Inflammatory macrophage treated with lipopolysaccharide for 4 hours (primary cell): ENCODE results near the gene RBPJL.
A peak's percentile ranks its signal among the peaks of the same experiment; 100 is the strongest.
"Not testable (repeated sequence)": the region's sequence is repeated elsewhere in the genome, so short reads cannot be mapped to it uniquely, and the experiment has no call there.

Experiments used
- DNase-seq: peaks from one replicate; pipeline ENCODE4 v3.0.0-alpha.2; 2020

RBPJL gene

GRCh38 chr20:45344168-45344860 is 37.7 kb downstream of the RBPJL start:
- DNase-seq = peak; percentile 85

GRCh38 chr20:45345104-45345936 is 38.7 kb downstream of the RBPJL start:
- DNase-seq = no peak

- no peak for DNase-seq
Measured at GRCh38 chr20:45346291-45346718, 39.7 kb downstream of the RBPJL start.

- no peak for DNase-seq
Measured at GRCh38 chr20:45346851-45347250, 40.2 kb downstream of the RBPJL start.

GRCh38 chr20:45347297-45347935 is 40.8 kb downstream of the RBPJL start:
- DNase-seq = no peak

GRCh38 chr20:45347936-45348778 is 41.5 kb downstream of the RBPJL start, which contains the start of gene SDC4:
Gene SDC4 (minus strand): TSS chr20:45348424. CDS start chr20:45348384, 40 bp downstream.
- peak; percentile 83 for DNase-seq

GRCh38 chr20:45350217-45350616 is 43.6 kb downstream of the RBPJL start:
- no peak for DNase-seq

GRCh38 chr20:45350795-45351194 is 44.2 kb downstream of the RBPJL start:
- DNase-seq = not testable (repeated sequence)

GRCh38 chr20:45352729-45353128 is 46.1 kb downstream of the RBPJL start:
- DNase-seq = no peak

GRCh38 chr20:45353746-45354145 is 47.1 kb downstream of the RBPJL start:
- DNase-seq = no peak

- DNase-seq = no peak
Measured at GRCh38 chr20:45354423-45355208, 48.0 kb downstream of the RBPJL start.

GRCh38 chr20:45355209-45356084 is 48.8 kb downstream of the RBPJL start:
- peak; percentile 84 for DNase-seq

- DNase-seq = peak; percentile 87
Measured at GRCh38 chr20:45358282-45359068, 51.8 kb downstream of the RBPJL start.

GRCh38 chr20:45359069-45359405 is 52.4 kb downstream of the RBPJL start:
- peak; percentile 41 for DNase-seq

- DNase-seq = no peak
Measured at GRCh38 chr20:45359406-45360148, 52.9 kb downstream of the RBPJL start.

- DNase-seq = peak; percentile 69
Measured at GRCh38 chr20:45361793-45362192, 55.2 kb downstream of the RBPJL start.

GRCh38 chr20:45362804-45363610 is 56.4 kb downstream of the RBPJL start, which contains the start of gene SYS1:
Gene SYS1 (plus strand): TSS chr20:45363156. CDS start chr20:45363532, 376 bp downstream.
- DNase-seq = peak; percentile 98
